ENCODE measurements around the gene FBXO38.
A peak's percentile ranks its signal among the peaks of the same experiment; 100 is the strongest.

FBXO38 gene

GRCh38 chr5:148471379-148471778 is 87.6 kb downstream of the FBXO38 start:
- DNase-seq (ENCODE audit: low read depth, low spot score): peak; percentile 26

- DNase-seq (ENCODE audit: low read depth, low spot score): no peak
Measured at GRCh38 chr5:148474025-148474511, 90.3 kb downstream of the FBXO38 start.

DNA sequence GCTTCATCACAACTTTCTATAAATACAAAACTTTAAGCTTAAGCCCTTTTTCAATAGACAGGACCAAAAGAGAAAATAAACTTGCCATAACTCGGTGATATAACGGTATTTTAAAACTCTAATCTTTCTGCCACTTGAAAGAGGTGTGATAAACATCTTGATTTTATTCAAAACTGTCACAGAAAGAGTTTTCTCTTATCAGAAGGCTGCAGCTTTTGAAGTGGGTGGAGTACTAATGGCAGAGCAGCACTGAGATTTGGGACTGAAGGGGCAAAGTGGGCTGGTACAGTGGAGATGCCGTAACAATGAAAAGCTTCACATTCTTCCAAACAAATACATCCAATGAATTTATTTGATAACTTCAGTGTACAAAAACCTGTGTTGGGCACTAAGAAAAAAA is 92.5 kb downstream of the FBXO38 start:
- DNase-seq (ENCODE audit: low read depth, low spot score): no peak

- DNase-seq (ENCODE audit: low read depth, low spot score): no peak
Measured at GRCh38 chr5:148477429-148477828, 93.7 kb downstream of the FBXO38 start.

DNA sequence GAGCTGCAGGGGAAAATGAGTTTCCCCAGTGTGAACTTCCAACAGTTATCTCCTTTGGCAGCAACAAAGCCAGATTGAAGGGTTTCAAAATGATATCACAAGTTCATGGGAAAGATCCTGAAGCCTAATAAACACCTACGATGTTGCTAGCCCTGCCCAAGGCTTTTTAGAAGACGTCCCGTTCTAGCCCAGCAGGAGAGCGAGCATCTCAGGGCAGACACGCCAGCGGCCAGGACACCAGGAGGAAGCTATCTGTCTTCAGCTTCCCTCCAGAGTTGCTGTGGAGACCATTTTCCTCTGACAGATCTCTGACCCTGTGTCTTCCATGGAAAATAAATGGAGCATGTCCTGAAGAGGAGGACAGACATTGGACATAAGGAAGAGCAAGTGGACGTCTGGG is 98.4 kb downstream of the FBXO38 start:
- no peak for DNase-seq (ENCODE audit: low read depth, low spot score)

DNA sequence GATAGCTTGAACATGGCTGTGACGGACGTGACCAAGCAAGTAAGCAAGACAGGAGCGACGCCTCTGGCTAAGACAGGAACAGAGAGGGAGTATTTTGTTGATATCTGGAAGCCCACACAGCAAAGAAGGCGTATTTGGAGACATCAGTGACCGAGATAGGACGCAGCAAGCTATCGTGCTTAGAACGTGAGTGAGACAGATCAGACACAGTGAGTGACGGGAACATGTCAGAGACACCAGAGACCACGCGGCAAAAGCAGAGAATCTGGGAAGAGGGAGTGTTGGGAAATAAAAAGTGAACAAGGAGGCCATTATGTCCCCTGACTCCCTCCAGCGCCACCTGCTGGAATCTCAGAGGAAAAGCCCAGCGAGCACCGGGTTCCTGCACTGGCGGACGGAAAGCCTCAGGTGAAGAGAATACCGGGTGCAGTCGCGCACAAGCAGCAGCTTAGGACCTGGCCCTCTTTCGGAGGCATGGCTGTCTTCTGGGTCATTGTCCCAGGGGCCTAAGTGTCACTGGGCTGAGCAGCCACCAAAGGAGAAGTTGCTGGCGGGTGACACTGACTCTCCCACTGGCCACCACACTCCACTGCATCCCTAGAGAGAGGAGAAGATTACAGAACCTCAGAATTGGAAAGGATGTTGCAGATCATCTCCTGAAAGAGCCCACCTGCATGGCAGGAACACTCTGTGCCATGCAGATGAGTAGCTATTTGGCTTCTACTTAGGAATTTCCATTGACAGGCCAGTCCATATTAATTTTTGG is 99.1 kb downstream of the FBXO38 start:
- no peak for DNase-seq (ENCODE audit: low read depth, low spot score)

DNA sequence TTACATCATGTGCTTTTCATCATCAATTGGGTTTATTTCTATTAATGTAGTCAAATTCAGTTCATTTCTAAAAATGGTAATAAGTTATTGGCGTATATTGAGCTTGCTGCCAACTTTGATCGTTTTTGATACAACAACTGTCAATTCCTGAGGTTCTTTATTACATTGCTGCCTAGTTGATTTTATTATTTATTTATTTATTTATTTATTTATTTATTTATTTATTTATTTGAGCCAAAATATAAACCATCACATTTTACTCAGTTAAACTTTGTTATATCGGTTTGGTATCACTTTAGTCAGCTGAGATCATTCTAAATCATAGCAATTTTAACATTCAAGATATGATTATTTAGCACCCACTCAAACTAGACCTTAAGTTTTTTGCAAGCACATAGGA is 100.0 kb downstream of the FBXO38 start:
- no peak for DNase-seq (ENCODE audit: low read depth, low spot score)

DNA sequence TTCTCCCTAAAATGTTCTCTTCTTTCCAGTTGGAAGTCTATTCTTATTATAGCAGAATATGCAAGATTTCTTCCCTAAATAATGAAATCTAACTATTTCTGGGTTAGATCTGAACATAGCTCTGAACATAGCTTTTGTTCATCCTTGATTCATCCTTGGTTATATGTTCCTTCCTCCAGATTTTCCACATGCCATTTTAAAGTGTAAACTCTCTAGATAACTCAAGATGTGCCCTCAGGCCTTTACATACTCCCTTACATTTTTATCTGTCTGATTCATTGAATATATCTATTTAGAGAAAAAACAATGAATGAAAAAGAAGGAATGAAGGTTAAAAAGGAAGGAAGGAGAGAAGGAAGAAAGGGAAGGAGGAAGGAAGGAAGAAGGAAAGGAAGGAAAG is 100.9 kb downstream of the FBXO38 start:
- no peak for DNase-seq (ENCODE audit: low read depth, low spot score)

GRCh38 chr5:148486456-148486855 is 102.7 kb downstream of the FBXO38 start:
- DNase-seq (ENCODE audit: low read depth, low spot score): no peak

- no peak for DNase-seq (ENCODE audit: low read depth, low spot score)
Measured at GRCh38 chr5:148488757-148489156, 105.0 kb downstream of the FBXO38 start.

DNA sequence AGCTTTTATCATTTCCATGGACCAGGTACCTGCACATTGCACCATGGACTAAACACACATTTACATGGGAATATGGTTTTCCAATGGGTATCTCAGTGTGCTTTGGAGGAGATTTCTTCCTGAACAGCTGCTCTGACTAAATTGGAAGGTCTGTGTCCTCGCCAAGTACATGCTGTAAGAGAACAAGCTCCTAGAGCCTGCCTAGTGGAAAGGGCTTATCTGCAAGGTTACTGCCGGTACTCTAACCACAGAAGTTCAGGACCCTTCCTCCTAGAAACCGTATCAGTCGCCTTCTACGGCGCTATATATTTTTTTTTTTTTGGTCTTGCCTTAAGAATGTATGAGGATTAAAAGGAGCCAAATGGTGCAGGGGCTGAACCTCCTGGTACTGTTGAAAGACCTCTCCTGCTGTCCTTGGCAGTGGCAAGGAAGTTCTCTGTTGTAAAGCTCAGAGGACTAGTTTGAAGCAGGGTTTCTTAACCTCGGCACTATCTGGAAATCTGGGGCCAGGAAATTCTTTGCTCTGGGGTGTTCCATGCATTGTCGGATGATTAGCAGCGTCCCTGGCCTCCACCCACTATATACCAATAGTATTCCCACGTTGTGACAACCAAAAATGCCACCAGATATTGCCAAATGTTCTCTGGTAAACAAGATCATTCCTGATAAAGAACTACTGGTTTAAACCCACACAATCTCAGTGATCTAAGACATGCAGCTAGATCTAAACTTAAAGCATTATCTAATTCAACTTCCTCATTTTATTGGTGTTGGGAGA is 107.4 kb downstream of the FBXO38 start:
- no peak for DNase-seq (ENCODE audit: low read depth, low spot score)

DNA sequence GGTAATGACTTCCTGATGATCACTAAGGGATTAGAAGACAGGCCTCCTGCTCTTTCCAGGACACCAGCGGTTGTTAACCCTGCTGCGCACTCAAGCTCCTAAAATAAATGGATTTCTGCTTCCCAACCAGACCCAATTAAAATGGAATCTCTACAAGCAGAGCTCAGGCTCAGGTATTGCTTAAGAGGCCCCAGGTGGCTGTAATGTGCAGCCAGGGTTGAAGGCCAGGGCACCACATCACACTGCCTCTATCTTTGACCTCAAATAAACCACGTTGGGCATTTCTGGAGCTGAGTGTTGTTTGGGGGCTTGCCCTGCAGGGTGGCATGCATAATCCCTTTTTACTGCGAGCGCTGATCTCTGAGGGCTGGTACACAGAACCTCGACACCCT is 108.0 kb downstream of the FBXO38 start:
- DNase-seq (ENCODE audit: low read depth, low spot score): no peak

DNA sequence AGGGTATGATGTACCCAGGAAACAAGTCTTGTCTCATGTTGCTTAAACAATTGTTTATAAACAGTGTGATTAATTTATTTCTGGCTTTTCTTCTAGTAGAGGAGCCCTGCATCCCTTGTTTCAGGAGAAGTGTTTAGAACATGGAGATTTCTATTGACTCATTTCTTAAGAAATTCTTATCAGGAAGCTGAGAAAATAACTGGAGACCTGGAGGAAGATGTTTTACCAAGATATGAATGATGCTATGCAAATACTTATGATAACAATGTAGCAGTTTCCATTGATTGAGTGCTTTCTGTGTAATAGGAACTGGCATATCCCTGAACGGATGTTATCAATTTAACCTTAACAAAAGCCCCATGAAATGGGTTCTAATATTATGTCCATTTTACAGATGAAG is 108.6 kb downstream of the FBXO38 start:
- DNase-seq (ENCODE audit: low read depth, low spot score): no peak

Measured in brain pericyte (primary cell).